H1 (cell line): ENCODE results near the gene CRHR1. TPM values are rescaled to one million over a fixed set of nuclear protein-coding genes. Genes with fewer than 3 reads are reported as not detected.

Source experiments
- CTCF ChIA-PET: fragments of 300-600 bp; sonication (Branson Sonifier 250); formaldehyde crosslinking; loops from one replicate; lab custom pipeline; 2021; ENCODE audit not compliant: partially characterized antibody; lab: Charles Lee
- POLR2A ChIA-PET: fragments of 300-600 bp; sonication (Branson Sonifier 250); formaldehyde crosslinking; loops from one replicate; lab custom pipeline; 2021; ENCODE audit warnings: inconsistent platforms; ENCODE audit not compliant: partially characterized antibody; lab: Charles Lee
- DNase-seq, 2 experiments: peaks; one replicate each; pipeline versions ENCODE4 v3.0.0 to v3.0.0-alpha.2; 2010 to 2022; ENCODE audit warnings: low spot score in 2 of 2, low read depth in 1 of 2, mixed read lengths in 1 of 2
- FAIRE-seq: peaks from 2 replicates; lab custom pipeline; 2011; peaks lifted over from hg19 to GRCh38; lab: Jason Lieb, UNC
- H2AFZ ChIP-seq: 2 replicates; pipeline ENCODE4 v1.8.1; 2012; ENCODE audit warnings: low read length, inconsistent platforms
- H2AK5ac ChIP-seq: 2 replicates; pipeline ENCODE4 v1.6.1; 2013; ENCODE audit warnings: low read depth, low read length
- H2BK120ac ChIP-seq: replicated peaks from 2 replicates; pipeline ENCODE3; 2013; ENCODE audit warnings: low read depth, low read length, inconsistent platforms
- H2BK12ac ChIP-seq: 2 replicates; pipeline ENCODE4 v1.6.1; 2013; ENCODE audit warnings: low read depth, low read length
- H2BK15ac ChIP-seq: 2 replicates; pipeline ENCODE4 v1.6.1; 2013; ENCODE audit warnings: low read length
- H2BK20ac ChIP-seq: 2 replicates; pipeline ENCODE4 v1.6.1; 2013; ENCODE audit warnings: low read length
- H2BK5ac ChIP-seq: 2 replicates; pipeline ENCODE4 v1.6.1; 2013; ENCODE audit warnings: low read depth, low read length
- H3K14ac ChIP-seq: 2 replicates; pipeline ENCODE4 v1.6.1; 2013; ENCODE audit warnings: inconsistent platforms; ENCODE audit not compliant: insufficient read length
- H3K18ac ChIP-seq: 2 replicates; pipeline ENCODE4 v1.6.1; 2013; ENCODE audit warnings: low read length; ENCODE audit errors: extremely low read depth
- H3K23ac ChIP-seq: 2 replicates; pipeline ENCODE4 v1.6.1; 2013; ENCODE audit warnings: inconsistent platforms; ENCODE audit not compliant: insufficient read length
- H3K23me2 ChIP-seq: 2 replicates; pipeline ENCODE4 v1.6.1; 2013; ENCODE audit warnings: low read depth, low read length
- H3K27ac ChIP-seq: 2 replicates; pipeline ENCODE4 v1.6.1; 2011; ENCODE audit warnings: low read depth, low read length, inconsistent platforms
- H3K27me3 ChIP-seq, 4 experiments: replicated peaks in 1 of 4; 1 replicate in 1 of 4; 2 replicates in 3 of 4; pipeline versions ENCODE4 v1.6.1 to v1.8.1; 2011 to 2013; ENCODE audit warnings: low read length in 3 of 4, mild to moderate bottlenecking in 3 of 4, inconsistent platforms in 2 of 4, mixed read lengths in 2 of 4, moderate library complexity in 1 of 4; ENCODE audit not compliant: control insufficient read depth in 3 of 4, insufficient read depth in 3 of 4; ENCODE audit errors: extremely low read depth in 1 of 4
- H3K36me3 ChIP-seq, 4 experiments: 2 replicates each; pipeline versions ENCODE4 v1.6.1 to v1.8.1; 2011 to 2013; ENCODE audit warnings: mild to moderate bottlenecking in 4 of 4, low read length in 3 of 4, moderate library complexity in 2 of 4, control low read depth in 1 of 4, inconsistent platforms in 1 of 4; ENCODE audit not compliant: insufficient read depth in 4 of 4, control insufficient read depth in 2 of 4
- H3K4ac ChIP-seq: replicated peaks from 2 replicates; pipeline ENCODE3; 2013; ENCODE audit warnings: low read length, low read depth, mixed read lengths, inconsistent platforms; ENCODE audit not compliant: insufficient read length
- H3K4me1 ChIP-seq, 4 experiments: replicated peaks in 1 of 4; 1 replicate in 1 of 4; 2 replicates in 3 of 4; pipeline versions ENCODE4 v1.6.1 to v1.8.1; 2011 to 2013; ENCODE audit warnings: low read length in 3 of 4, inconsistent platforms in 2 of 4, mixed read lengths in 1 of 4; ENCODE audit not compliant: insufficient read depth in 4 of 4, control insufficient read depth in 3 of 4
- H3K4me2 ChIP-seq, 2 experiments: 2 replicates each; pipeline versions ENCODE4 v1.6.1 to v1.8.1; 2011 to 2013; ENCODE audit warnings: low read depth in 2 of 2, low read length in 2 of 2, control low read depth in 1 of 2, inconsistent platforms in 1 of 2, mild to moderate bottlenecking in 1 of 2; ENCODE audit not compliant: insufficient read depth in 1 of 2
- H3K4me3 ChIP-seq, 4 experiments: fragments of 200-600, 300-600 bp in 1 of 4; sonication (generic), shearing (Covaris generic), sonication (Bioruptor Twin) in 1 of 4; 2 replicates each; pipeline versions ENCODE4 v1.5.1 to v1.8.1; 2011 to 2016; ENCODE audit warnings: low read length in 4 of 4, low read depth in 3 of 4, control low read depth in 2 of 4, inconsistent platforms in 2 of 4, mild to moderate bottlenecking in 2 of 4, mixed read lengths in 1 of 4, moderate library complexity in 1 of 4; ENCODE audit not compliant: insufficient read depth in 2 of 4; ENCODE audit errors: extremely low read depth in 1 of 4
- H3K56ac ChIP-seq: replicated peaks from 2 replicates; pipeline ENCODE3; 2013; ENCODE audit warnings: low read depth, mild to moderate bottlenecking, mixed read lengths, low read length, inconsistent platforms; ENCODE audit not compliant: insufficient read length
- H3K79me1 ChIP-seq: 2 replicates; pipeline ENCODE4 v1.6.1; 2013; ENCODE audit warnings: low read depth, low read length, control low read depth
- H3K79me2 ChIP-seq, 2 experiments: 2 replicates each; pipeline versions ENCODE4 v1.6.1 to v1.8.1; 2012 to 2013; ENCODE audit warnings: low read length in 2 of 2, mild to moderate bottlenecking in 2 of 2, inconsistent platforms in 1 of 2; ENCODE audit not compliant: insufficient read depth in 2 of 2, control insufficient read depth in 1 of 2
- H3K9ac ChIP-seq, 4 experiments: replicated peaks in 1 of 4; 1 replicate in 1 of 4; 2 replicates in 3 of 4; pipeline versions ENCODE4 v1.6.1 to v1.8.1; 2011 to 2013; ENCODE audit warnings: low read depth in 3 of 4, low read length in 3 of 4, control low read depth in 2 of 4, mild to moderate bottlenecking in 2 of 4, moderate library complexity in 2 of 4, inconsistent platforms in 1 of 4; ENCODE audit errors: extremely low read depth in 1 of 4
- H3K9me3 ChIP-seq, 2 experiments: 2 replicates each; pipeline versions ENCODE4 v1.6.1 to v1.8.1; 2012 to 2013; ENCODE audit warnings: mild to moderate bottlenecking in 2 of 2, moderate library complexity in 2 of 2, control low read depth in 1 of 2, inconsistent platforms in 1 of 2, low read depth in 1 of 2, low read length in 1 of 2, mixed read lengths in 1 of 2; ENCODE audit not compliant: insufficient read depth in 2 of 2
- H4K20me1 ChIP-seq, 2 experiments: replicated peaks in 1 of 2; 2 replicates each; pipeline versions ENCODE3 to v1.8.1; 2011 to 2013; ENCODE audit warnings: inconsistent platforms in 2 of 2, low read length in 2 of 2, mild to moderate bottlenecking in 1 of 2; ENCODE audit not compliant: insufficient read depth in 2 of 2, control insufficient read depth in 1 of 2
- H4K5ac ChIP-seq: 2 replicates; pipeline ENCODE4 v1.6.1; 2013; ENCODE audit warnings: low read length, low read depth, mixed read lengths, inconsistent platforms; ENCODE audit not compliant: insufficient read length
- H4K8ac ChIP-seq: 2 replicates; pipeline ENCODE4 v1.8.0; 2013; ENCODE audit warnings: mild to moderate bottlenecking, moderate library complexity, low read length, inconsistent platforms; ENCODE audit not compliant: insufficient read depth; ENCODE audit errors: extremely low read depth
- H4K91ac ChIP-seq: replicated peaks from 2 replicates; pipeline ENCODE3; 2013; ENCODE audit warnings: low read length, mixed read lengths, inconsistent platforms; ENCODE audit not compliant: insufficient read length
- POU5F1 ChIP-seq: IDR thresholded peaks from 2 replicates; pipeline ENCODE4 v1.6.1; 2011; ENCODE audit warnings: low read depth, mild to moderate bottlenecking, low read length, moderate library complexity
- SIN3A ChIP-seq, 2 experiments: IDR thresholded peaks in 1 of 2; conservative IDR thresholded peaks in 1 of 2; 2 replicates each; pipeline ENCODE4 v1.6.1; 2011 to 2012; ENCODE audit warnings: low read length in 2 of 2, improper control_type of control experiment in 1 of 2, low read depth in 1 of 2, mild to moderate bottlenecking in 1 of 2
- WGBS, 2 experiments: shearing (Covaris generic) in 1 of 2; methylation state at CpG; one replicate each; pipeline versions ENCODE4 v1.1.6 to v1.1.7; 2013 to 2015; ENCODE audit warnings: low lambda C conversion rate in 2 of 2, mixed read lengths in 2 of 2, inconsistent platforms in 1 of 2, low coverage in 1 of 2, missing lambda C conversion rate in 1 of 2; ENCODE audit not compliant: insufficient replicate concordance in 2 of 2, insufficient coverage in 1 of 2, insufficient read length in 1 of 2; ENCODE audit errors: extremely low coverage in 1 of 2, missing lambda C conversion rate in 1 of 2; 5-methylcytosine and 5-hydroxymethylcytosine counted together
- polyA plus RNA-seq, 7 experiments: library from polyadenylated mRNA; depleted of rRNA in 3 of 7; stranded (reverse) in 5 of 7; unstranded in 2 of 7; fragments of >200 nt in 5 of 7; fragments of 200-250 nt in 2 of 7; gene quantifications; 1 replicate in 5 of 7; 2 replicates in 1 of 7; 4 replicates in 1 of 7; pipeline versions ENCODE4 v1.2.1 to v1.2.3, GENCODE V29; 2011 to 2013; ENCODE audit warnings: missing spikeins in 2 of 7, mixed read lengths in 2 of 7
- total RNA-seq: library from RNA; stranded (reverse); fragmentation: NEBNext Ultra II Directional; extraction: Animal tissue kit (Norgen Biotek cat#: 25700); gene quantifications from 2 replicates; pipeline ENCODE4 v1.2.1, GENCODE V29; 2021

CRHR1 gene
- total and polyA plus RNA-seq, 2 of the 8 experiments (the other 6 are each of a cell fraction or from before 2014, with no cell fraction given), result 0.56 to 1.7 TPM

DNA sequence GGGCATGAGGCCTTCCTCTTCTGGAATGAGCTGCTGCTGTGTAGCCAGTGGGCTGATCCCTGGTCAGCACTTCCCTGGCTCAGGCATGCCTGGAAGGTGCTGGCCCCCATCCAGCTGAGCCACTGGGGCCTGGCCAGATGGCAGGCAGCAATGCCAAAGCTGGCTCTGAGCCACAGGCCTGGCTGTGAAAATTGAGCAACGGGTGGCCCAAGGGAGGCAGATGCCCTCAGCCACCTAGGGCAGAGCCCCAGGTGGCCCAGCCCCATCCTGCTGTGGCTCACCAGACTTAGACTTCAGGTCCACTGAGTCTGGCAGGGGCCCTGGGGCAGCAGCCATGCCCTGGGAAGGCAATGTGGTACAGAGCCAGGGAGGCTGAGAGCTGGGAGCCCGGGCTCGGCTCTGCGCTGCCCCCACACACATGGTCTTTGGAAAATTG is 8.5 kb upstream of the CRHR1 start:
- POLR2A ChIA-PET, result interaction anchor here (0.7 kb wide), 1 partner anchor 13 kb away, joined by 3 read pairs; no protein-coding TSS in a partner anchor
- no peak overlapping the region for H3K56ac ChIP-seq
- CTCF ChIA-PET, result interaction anchor here (0.8 to 6.6 kb wide), 10 partner anchors 7 to 215 kb away, joined by 3 to 84 read pairs (median 3); partner anchors contain the start of gene CRHR1
- no peak overlapping the region for H4K5ac ChIP-seq
- H2AFZ ChIP-seq, result no peak overlapping the region
- H3K23me2 ChIP-seq, result no peaks in the 10 kb centered on the region; the same call in 1 of the 2 replicates
- H3K4me3 ChIP-seq, result no peak overlapping the region
- DNase-seq, result no peak
- WGBS, 2 experiments, result 90% methylated on average over 4 of the region's 4 CpGs; no CpG with 5 or more reads in 1 of the 2 experiments
- no peaks in the 10 kb centered on the region for H4K20me1 ChIP-seq
- no peaks in the 10 kb centered on the region for H3K79me2 ChIP-seq
- FAIRE-seq, result no peak
- no peak overlapping the region for H3K4me2 ChIP-seq
- no peak overlapping the region for H4K8ac ChIP-seq
- H2BK15ac ChIP-seq, result no peak overlapping the region
- H2BK12ac ChIP-seq, result no peak overlapping the region
- no peaks in the 10 kb centered on the region for H3K36me3 ChIP-seq
- no peak overlapping the region for H3K14ac ChIP-seq
- no peak overlapping the region for H2BK20ac ChIP-seq
- no peaks in the 10 kb centered on the region for H3K79me1 ChIP-seq
- no peak overlapping the region for H3K18ac ChIP-seq
- no peak overlapping the region for H2AK5ac ChIP-seq
- no peak overlapping the region for H2BK5ac ChIP-seq
- no peaks in the 10 kb centered on the region for H3K9me3 ChIP-seq
- peaks cover 7 to 11% (median 9%) of the 10 kb centered on the region in 4 experiments for H3K4me1 ChIP-seq
- H3K23ac ChIP-seq, result no peak overlapping the region
- no peak overlapping the region for H2BK120ac ChIP-seq
- H3K27ac ChIP-seq, result no peak overlapping the region
- no peak overlapping the region for H4K91ac ChIP-seq
- peak overlapping the region; percentile 34 for H3K4ac ChIP-seq
- H3K9ac ChIP-seq, result no peak overlapping the region
- H3K27me3 ChIP-seq, result no peaks in the 10 kb centered on the region
- TF ChIP-seq SIN3A (conservative IDR thresholded peaks at IDR 0.05 in 1 of 2, IDR thresholded peaks at IDR 0.05 in 1 of 2; ENCODE audit: low read depth in 1 of 2, low read length in 2 of 2), result no peak
- no peak for TF ChIP-seq POU5F1
